ENCODE data around the gene SELPLG. TPM values are rescaled to one million over a fixed set of nuclear protein-coding genes. Genes with fewer than 3 reads are reported as not detected.
"Not testable (repeated sequence)": the region's sequence is repeated elsewhere in the genome, so short reads cannot be mapped to it uniquely, and the experiment has no call there.

SELPLG gene
- total RNA-seq, 1 donor from 2014 or later = 1.6 TPM

GRCh38 chr12:108594960-108595710 is 38.6 kb downstream of the SELPLG start:
- Mint-ChIP-seq H3K27ac (ENCODE audit: unreplicated experiment) (no peak overlapping the region), H3K36me3 (ENCODE audit: low read depth, unreplicated experiment) (no peaks in the 10 kb centered on the region), H3K9me3 (ENCODE audit: unreplicated experiment) (no peaks in the 10 kb centered on the region), H3K27me3 (ENCODE audit: unreplicated experiment) (peaks cover 8% of the 10 kb centered on the region), H3K4me3 (ENCODE audit: unreplicated experiment) (no peak overlapping the region), H3K4me1 (ENCODE audit: unreplicated experiment) (peaks cover 3% of the 10 kb centered on the region)
- TF ChIP-seq CTCF (IDR thresholded peaks at IDR 0.05; ENCODE audit: unreplicated experiment) = no peak
- DNase-seq (ENCODE audit: low spot score) = no peak

- Mint-ChIP-seq H3K4me1 (ENCODE audit: unreplicated experiment) (peaks cover 3% of the 10 kb centered on the region), H3K27me3 (ENCODE audit: unreplicated experiment) (peaks cover 8% of the 10 kb centered on the region), H3K4me3 (ENCODE audit: unreplicated experiment) (no peak overlapping the region), H3K27ac (ENCODE audit: unreplicated experiment) (no peak overlapping the region), H3K36me3 (ENCODE audit: low read depth, unreplicated experiment) (no peaks in the 10 kb centered on the region), H3K9me3 (ENCODE audit: unreplicated experiment) (no peaks in the 10 kb centered on the region)
- no peak for TF ChIP-seq CTCF (IDR thresholded peaks at IDR 0.05; ENCODE audit: unreplicated experiment)
- DNase-seq (ENCODE audit: low spot score) = no peak
These were observed 39.3 kb downstream of the SELPLG start for GRCh38 chr12:108594323-108594903.

- Mint-ChIP-seq H3K36me3 (ENCODE audit: low read depth, unreplicated experiment) (no peaks in the 10 kb centered on the region), H3K4me3 (ENCODE audit: unreplicated experiment) (no peak overlapping the region), H3K27ac (ENCODE audit: unreplicated experiment) (no peak overlapping the region), H3K4me1 (ENCODE audit: unreplicated experiment) (peaks cover 3% of the 10 kb centered on the region), H3K9me3 (ENCODE audit: unreplicated experiment) (no peaks in the 10 kb centered on the region), H3K27me3 (ENCODE audit: unreplicated experiment) (peaks cover 9% of the 10 kb centered on the region)
- TF ChIP-seq CTCF (IDR thresholded peaks at IDR 0.05; ENCODE audit: unreplicated experiment) = no peak
- no peak for DNase-seq (ENCODE audit: low spot score)
These were observed 41.4 kb downstream of the SELPLG start for GRCh38 chr12:108592033-108592909.

- no peak overlapping the region for H3K4me3 Mint-ChIP-seq (ENCODE audit: unreplicated experiment)
- no peak overlapping the region for H3K27ac Mint-ChIP-seq (ENCODE audit: unreplicated experiment)
- H3K27me3 Mint-ChIP-seq (ENCODE audit: unreplicated experiment) = peaks cover 9% of the 10 kb centered on the region
- H3K36me3 Mint-ChIP-seq (ENCODE audit: low read depth, unreplicated experiment) = no peaks in the 10 kb centered on the region
- no peaks in the 10 kb centered on the region for H3K9me3 Mint-ChIP-seq (ENCODE audit: unreplicated experiment)
- H3K4me1 Mint-ChIP-seq (ENCODE audit: unreplicated experiment) = peaks cover 3% of the 10 kb centered on the region
- no peak for DNase-seq (ENCODE audit: low spot score)
- TF ChIP-seq CTCF (IDR thresholded peaks at IDR 0.05; ENCODE audit: unreplicated experiment) = no peak
These were observed 42.3 kb downstream of the SELPLG start for GRCh38 chr12:108591267-108591980.

GRCh38 chr12:108590463-108590862 is 43.2 kb downstream of the SELPLG start:
- H3K27me3 Mint-ChIP-seq (ENCODE audit: unreplicated experiment); H3K9me3 Mint-ChIP-seq (ENCODE audit: unreplicated experiment); H3K4me1 Mint-ChIP-seq (ENCODE audit: unreplicated experiment); DNase-seq (ENCODE audit: low spot score); H3K36me3 Mint-ChIP-seq (ENCODE audit: low read depth, unreplicated experiment); H3K4me3 Mint-ChIP-seq (ENCODE audit: unreplicated experiment); H3K27ac Mint-ChIP-seq (ENCODE audit: unreplicated experiment): not testable (repeated sequence)

Data from endothelial cell (in vitro differentiated cells).